ENCODE measurements around the gene GRAMD1A. TPM values are rescaled to one million over a fixed set of nuclear protein-coding genes. Genes with fewer than 3 reads are reported as not detected.
A peak's percentile ranks its signal among the peaks of the same experiment; 100 is the strongest.

GRAMD1A gene
- total and polyA plus RNA-seq, 2 of the 8 experiments (the other 6 are each of a cell fraction or from before 2014, with no cell fraction given), result 113 to 154 TPM

DNA sequence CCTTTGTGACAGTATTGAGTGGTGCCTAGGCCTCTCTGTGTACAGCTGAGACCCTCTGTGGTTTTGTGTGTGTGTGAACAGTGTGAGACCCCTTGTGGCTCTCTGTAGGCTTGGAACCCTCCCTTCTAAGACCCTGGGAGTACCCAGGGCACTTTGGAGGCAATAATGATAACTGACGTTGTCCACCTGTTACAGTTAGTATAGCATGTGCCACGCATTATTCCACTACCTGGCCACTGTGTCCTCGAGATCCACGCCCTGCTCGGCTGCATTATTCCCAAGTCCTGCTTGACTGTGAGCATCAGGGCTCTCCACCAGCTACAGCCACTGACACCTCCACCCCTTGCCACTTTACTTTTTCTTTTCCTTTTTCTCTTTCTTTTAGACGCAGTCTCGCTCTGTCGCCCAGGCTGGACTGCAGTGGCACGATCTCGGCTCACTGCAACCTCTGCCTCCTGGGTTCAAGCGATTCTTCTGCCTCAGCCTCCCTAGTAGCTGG lies 2.0 kb downstream of the GRAMD1A start:
- POLR2A ChIA-PET (ENCODE audit: partially characterized antibody), result interaction anchor here (0.6 to 22.5 kb wide), 10 partner anchors 16 to 668 kb away, joined by 3 to 366 read pairs (median 4); partner anchors contain the start of genes HPN and SCN1B
- Histone ChIP-seq H2AK5ac (ENCODE audit: low read depth, low read length) (no peak overlapping the region), H3K4me3 (ENCODE audit: extremely low read depth in 1 of 4, insufficient read depth in 2 of 4, low read depth in 3 of 4, low read length in 4 of 4) (peak overlapping the region; percentile 73 to 92 (median 84); a peak in 4 of 8 replicates), H4K20me1 (replicated peaks in 1 of 2; ENCODE audit: control insufficient read depth in 1 of 2, insufficient read depth in 2 of 2, low read length in 2 of 2) (peaks cover 27 to 41% of the 10 kb centered on the region in 2 experiments), H2BK120ac (replicated peaks; ENCODE audit: low read depth, low read length) (no peak overlapping the region), H3K18ac (ENCODE audit: extremely low read depth, low read length) (no peak overlapping the region), H4K91ac (replicated peaks; ENCODE audit: insufficient read length, low read length) (no peak overlapping the region), H2AFZ (ENCODE audit: low read length) (no peak overlapping the region), H3K9ac (replicated peaks in 1 of 4; ENCODE audit: extremely low read depth in 1 of 4, low read depth in 3 of 4, low read length in 3 of 4) (no peak overlapping the region), H3K23me2 (ENCODE audit: low read depth, low read length) (peaks cover 18% of the 10 kb centered on the region), H3K27me3 (replicated peaks in 1 of 4; ENCODE audit: control insufficient read depth in 3 of 4, extremely low read depth in 1 of 4, insufficient read depth in 3 of 4, low read length in 3 of 4) (no peaks in the 10 kb centered on the region), H3K27ac (ENCODE audit: low read depth, low read length) (no peak overlapping the region), H3K14ac (ENCODE audit: insufficient read length) (no peak overlapping the region), H3K23ac (ENCODE audit: insufficient read length) (no peak overlapping the region), H3K9me3 (ENCODE audit: insufficient read depth in 2 of 2, low read depth in 1 of 2, low read length in 1 of 2) (no peaks in the 10 kb centered on the region), H3K4me2 (ENCODE audit: insufficient read depth in 1 of 2, low read depth in 2 of 2, low read length in 2 of 2) (peak overlapping the region; percentile 56 to 99), H2BK12ac (ENCODE audit: low read depth, low read length) (no peak overlapping the region), H4K8ac (ENCODE audit: extremely low read depth, insufficient read depth, low read length) (no peak overlapping the region), H3K4ac (replicated peaks; ENCODE audit: insufficient read length, low read depth, low read length) (no peak overlapping the region), H4K5ac (ENCODE audit: insufficient read length, low read depth, low read length) (no peak overlapping the region), H3K56ac (replicated peaks; ENCODE audit: insufficient read length, low read depth, low read length) (no peak overlapping the region), H3K79me1 (ENCODE audit: low read depth, low read length) (peaks cover 19% of the 10 kb centered on the region), H2BK20ac (ENCODE audit: low read length) (no peak overlapping the region), H3K4me1 (replicated peaks in 1 of 4; ENCODE audit: control insufficient read depth in 3 of 4, insufficient read depth in 4 of 4, low read length in 3 of 4) (peaks cover 8 to 28% (median 20%) of the 10 kb centered on the region in 4 experiments), H3K79me2 (ENCODE audit: control insufficient read depth in 1 of 2, insufficient read depth in 2 of 2, low read length in 2 of 2) (peaks cover 31 to 65% of the 10 kb centered on the region in 2 experiments), H2BK5ac (ENCODE audit: low read depth, low read length) (no peak overlapping the region), H3K36me3 (ENCODE audit: control insufficient read depth in 2 of 4, insufficient read depth in 4 of 4, low read length in 3 of 4) (peaks cover 9 to 16% (median 12%) of the 10 kb centered on the region in 4 experiments; a peak in 7 of 8 replicates), H2BK15ac (ENCODE audit: low read length) (no peak overlapping the region)
- WGBS, 2 experiments (ENCODE audit: extremely low coverage in 1 of 2, insufficient coverage in 1 of 2, insufficient read length in 1 of 2, insufficient replicate concordance in 2 of 2, low coverage in 1 of 2, low lambda C conversion rate in 2 of 2, missing lambda C conversion rate in 1 of 2), result 89% methylated on average over 11 of the region's 11 CpGs; no CpG with 5 or more reads in 1 of the 2 experiments
- CTCF ChIA-PET (ENCODE audit: partially characterized antibody), result interaction anchor here (0.7 to 3.5 kb wide), 8 partner anchors 9 to 1126 kb away, joined by 3 to 18 read pairs (median 4); no protein-coding TSS in a partner anchor
- DNase-seq (ENCODE audit: low read depth in 1 of 2, low spot score in 2 of 2), result no peak
- TF ChIP-seq CTBP2 (IDR thresholded peaks at IDR 0.05; ENCODE audit: borderline replicate concordance, insufficient read depth, insufficient read length, low read length) (no peak), SP4 (IDR thresholded peaks at IDR 0.05; ENCODE audit: low read length) (no peak), TEAD4 (IDR thresholded peaks at IDR 0.05; ENCODE audit: low read depth, low read length) (no peak), RFX5 (IDR thresholded peaks at IDR 0.05; ENCODE audit: borderline replicate concordance, low read depth, low read length) (no peak)
- no peak for FAIRE-seq

Data from H1 (cell line).